Retinal pigment epithelial cell (primary cell): ENCODE measurements around the gene TMEM250.

Experiments
- DNase-seq: peaks from one replicate; pipeline ENCODE4 v3.0.0-alpha.2; 2010; ENCODE audit warnings: low read depth
- H3K4me3 ChIP-seq: 2 replicates; pipeline ENCODE4 v1.5.1; 2011; ENCODE audit warnings: mild to moderate bottlenecking, low read length, control low read depth, moderate library complexity
- TF ChIP-seq, protein P1 (sequence below): conservative IDR thresholded peaks from 2 replicates; pipeline ENCODE4 v1.5.1; 2011; ENCODE audit warnings: low read depth, low read length, control low read depth, inconsistent platforms

The TMEM250 gene

GRCh38 chr9:136109351-136110081 is 9.2 kb downstream of the TMEM250 start:
- DNase-seq, result peak; percentile 66
- H3K4me3 ChIP-seq, result peak overlapping the region; percentile 35
- TF ChIP-seq, protein P1, sequence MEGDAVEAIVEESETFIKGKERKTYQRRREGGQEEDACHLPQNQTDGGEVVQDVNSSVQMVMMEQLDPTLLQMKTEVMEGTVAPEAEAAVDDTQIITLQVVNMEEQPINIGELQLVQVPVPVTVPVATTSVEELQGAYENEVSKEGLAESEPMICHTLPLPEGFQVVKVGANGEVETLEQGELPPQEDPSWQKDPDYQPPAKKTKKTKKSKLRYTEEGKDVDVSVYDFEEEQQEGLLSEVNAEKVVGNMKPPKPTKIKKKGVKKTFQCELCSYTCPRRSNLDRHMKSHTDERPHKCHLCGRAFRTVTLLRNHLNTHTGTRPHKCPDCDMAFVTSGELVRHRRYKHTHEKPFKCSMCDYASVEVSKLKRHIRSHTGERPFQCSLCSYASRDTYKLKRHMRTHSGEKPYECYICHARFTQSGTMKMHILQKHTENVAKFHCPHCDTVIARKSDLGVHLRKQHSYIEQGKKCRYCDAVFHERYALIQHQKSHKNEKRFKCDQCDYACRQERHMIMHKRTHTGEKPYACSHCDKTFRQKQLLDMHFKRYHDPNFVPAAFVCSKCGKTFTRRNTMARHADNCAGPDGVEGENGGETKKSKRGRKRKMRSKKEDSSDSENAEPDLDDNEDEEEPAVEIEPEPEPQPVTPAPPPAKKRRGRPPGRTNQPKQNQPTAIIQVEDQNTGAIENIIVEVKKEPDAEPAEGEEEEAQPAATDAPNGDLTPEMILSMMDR, result no peak

GRCh38 chr9:136108648-136109266 is 9.9 kb downstream of the TMEM250 start:
- H3K4me3 ChIP-seq, result peak overlapping the region; percentile 35
- TF ChIP-seq, protein P1, result no peak
- no peak for DNase-seq

- DNase-seq, result no peak
- H3K4me3 ChIP-seq, result no peak overlapping the region
- TF ChIP-seq, protein P1, result no peak
These were observed 10.6 kb downstream of the TMEM250 start for GRCh38 chr9:136107953-136108647.

- no peak overlapping the region for H3K4me3 ChIP-seq
- DNase-seq, result no peak
These were observed 11.3 kb downstream of the TMEM250 start for GRCh38 chr9:136107155-136107952.

DNA sequence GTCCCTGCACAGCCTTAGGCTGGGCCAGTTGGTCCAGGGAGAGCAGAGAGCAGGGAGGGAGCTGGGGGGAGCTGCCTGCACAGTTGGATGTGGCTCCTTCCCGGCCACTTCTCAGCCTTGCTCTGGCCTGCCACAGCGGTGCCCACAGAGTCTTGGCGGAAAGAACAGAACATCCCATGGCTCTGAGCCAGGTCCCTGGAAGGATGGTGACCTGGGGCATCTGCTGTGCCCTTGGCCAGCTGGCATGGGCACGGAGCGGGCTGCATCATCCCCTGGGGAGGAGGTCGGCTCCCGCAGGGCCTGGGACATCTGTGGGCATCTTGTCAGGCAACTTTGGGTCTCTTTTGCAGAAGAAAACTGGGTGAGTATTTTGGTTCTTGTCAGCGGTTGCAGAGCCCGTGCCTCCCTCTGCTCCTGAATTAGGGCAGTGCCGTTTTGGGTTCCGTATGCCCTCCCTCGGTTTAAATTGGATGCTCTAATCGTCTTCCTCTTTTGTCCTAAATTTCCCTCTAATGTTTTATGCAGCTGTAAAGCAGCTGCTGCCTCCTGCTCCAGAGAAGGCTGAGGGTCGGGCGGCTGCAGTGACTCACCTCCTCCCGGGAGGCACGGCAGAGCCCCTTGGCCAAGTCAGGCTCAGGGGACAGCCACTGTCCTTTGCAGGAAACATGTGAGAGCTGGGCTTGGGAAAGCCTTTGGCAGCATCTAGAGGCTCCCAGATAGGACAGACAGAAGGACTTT is 13.1 kb downstream of the TMEM250 start:
- TF ChIP-seq, protein P1, result no peak
- DNase-seq, result no peak
- no peak overlapping the region for H3K4me3 ChIP-seq

More at GRCh38 chr9:136107155-136107952, 11.3 kb downstream of the TMEM250 start:
- TF ChIP-seq, protein P1, result no peak

DNA sequence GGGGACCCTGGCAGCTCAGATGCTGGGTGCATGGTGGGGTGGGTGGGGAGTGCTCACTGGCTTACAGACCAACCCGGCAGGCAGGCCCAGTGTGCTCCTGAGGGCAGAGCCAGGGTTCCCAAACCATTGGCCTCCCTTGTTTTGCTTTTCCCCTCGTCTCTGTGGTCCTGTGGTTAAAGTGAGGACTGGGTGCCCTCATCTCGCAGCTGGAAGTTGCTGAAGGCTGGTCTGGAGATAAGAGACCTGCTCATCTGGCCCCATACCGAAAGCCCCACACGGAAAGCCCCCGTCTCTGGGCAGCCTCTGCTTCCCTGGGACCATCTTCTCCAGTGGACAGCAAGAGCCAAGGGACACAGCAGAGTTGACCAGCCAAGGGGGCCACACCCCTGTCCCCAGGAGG is 13.8 kb downstream of the TMEM250 start:
- TF ChIP-seq, protein P1, result no peak
- no peak for DNase-seq
- H3K4me3 ChIP-seq, result no peak overlapping the region
